K562 (cell line): ENCODE data around the gene DDC. TPM values are rescaled to one million over a fixed set of nuclear protein-coding genes. Genes with fewer than 3 reads are reported as not detected.

Source experiments
- ARNT ChIP-seq, 2 experiments: fragments of 450-650 bp; IDR thresholded peaks; 2 replicates each; pipeline ENCODE4 v1.6.1; 2016; ENCODE audit warnings: mild to moderate bottlenecking in 1 of 2
- BHLHE40 ChIP-seq: IDR thresholded peaks from 2 replicates; pipeline ENCODE4 v1.6.1; 2011; ENCODE audit warnings: low read length, improper control_type of control experiment
- DACH1 ChIP-seq: fragments of 450-650 bp; IDR thresholded peaks from 2 replicates; pipeline ENCODE4 v1.6.1; 2018; ENCODE audit not compliant: partially characterized antibody
- EZH2 ChIP-seq: IDR thresholded peaks from 2 replicates; pipeline ENCODE4 v1.6.1; 2012; ENCODE audit warnings: low read depth, mild to moderate bottlenecking, inconsistent platforms, low read length, borderline replicate concordance
- FOXA3 ChIP-seq, 2 experiments: fragments of 450-650 bp in 1 of 2; sonication (generic) in 1 of 2; formaldehyde crosslinking; IDR thresholded peaks in 1 of 2; conservative IDR thresholded peaks in 1 of 2; 2 replicates each; pipeline versions ENCODE4 v1.4.0 to v1.8.0; 2020 to 2022; ENCODE audit warnings: mild to moderate bottlenecking in 2 of 2, missing genetic modification reagents in 1 of 2
- HIVEP1 ChIP-seq: fragments of 250-450 bp; sonication (Bioruptor Pico); IDR thresholded peaks from 2 replicates; pipeline ENCODE4 v1.4.0; 2020; ENCODE audit warnings: mild to moderate bottlenecking
- KHSRP ChIP-seq: fragments of 450-650 bp; IDR thresholded peaks from 2 replicates; pipeline ENCODE4 v1.6.1; 2017
- KLF13 ChIP-seq: fragments of 450-650 bp; IDR thresholded peaks from 2 replicates; pipeline ENCODE4 v1.6.1; 2016; ENCODE audit warnings: missing genetic modification characterization, low read depth, mild to moderate bottlenecking, missing compliant biosample characterization, moderate library complexity, borderline replicate concordance
- KLF16 ChIP-seq: IDR thresholded peaks from 2 replicates; pipeline ENCODE4 v1.6.1; 2016; ENCODE audit warnings: antibody characterized with exemption
- LARP7 ChIP-seq: fragments of 450-650 bp; IDR thresholded peaks from 2 replicates; pipeline ENCODE4 v1.6.1; 2016
- LCOR ChIP-seq: sonication (generic); formaldehyde crosslinking; IDR thresholded peaks from 2 replicates; pipeline ENCODE4 v1.8.0; 2022; ENCODE audit warnings: mild to moderate bottlenecking, missing genetic modification reagents
- MAZ ChIP-seq, 2 experiments: fragments of 450-650 bp in 1 of 2; sonication (generic) in 1 of 2; formaldehyde crosslinking; IDR thresholded peaks in 1 of 2; conservative IDR thresholded peaks in 1 of 2; 2 replicates each; pipeline versions ENCODE4 v1.4.0 to v1.5.0; 2020; ENCODE audit warnings: mild to moderate bottlenecking in 1 of 2, missing genetic modification reagents in 1 of 2
- MYBL2 ChIP-seq, 2 experiments: fragments of 450-650 bp in 1 of 2; sonication (generic) in 1 of 2; formaldehyde crosslinking in 1 of 2; IDR thresholded peaks; 2 replicates each; pipeline versions ENCODE4 v1.6.1 to v1.8.1; 2017 to 2022; ENCODE audit warnings: borderline replicate concordance in 1 of 2, inconsistent platforms in 1 of 2, low read depth in 1 of 2, mild to moderate bottlenecking in 1 of 2, missing genetic modification reagents in 1 of 2, moderate library complexity in 1 of 2
- PHF8 ChIP-seq: fragments of 200-600 bp; sonication (generic); IDR thresholded peaks from 2 replicates; pipeline ENCODE4 v1.6.1; 2012; ENCODE audit warnings: mixed run types, mild to moderate bottlenecking, inconsistent platforms, low read length, moderate library complexity, borderline replicate concordance
- PYGO2 ChIP-seq: fragments of 450-650 bp; IDR thresholded peaks from 2 replicates; pipeline ENCODE4 v1.6.1; 2016; ENCODE audit warnings: mild to moderate bottlenecking, missing genetic modification characterization, moderate library complexity, missing compliant biosample characterization
- SAFB2 ChIP-seq: fragments of 200-400 bp; formaldehyde crosslinking; IDR thresholded peaks from 2 replicates; pipeline ENCODE4 v1.6.1; 2018; ENCODE audit warnings: borderline replicate concordance, low read length, low read depth, moderate library complexity; ENCODE audit not compliant: severe bottlenecking
- SMARCA4 ChIP-seq: fragments of 450-650 bp; IDR thresholded peaks from 2 replicates; pipeline ENCODE4 v1.6.1; 2016
- YBX1 ChIP-seq: fragments of 450-650 bp; IDR thresholded peaks from 2 replicates; pipeline ENCODE4 v1.7.1; 2016; ENCODE audit warnings: mild to moderate bottlenecking
- ZKSCAN1 ChIP-seq: fragments of 150-350 bp; IDR thresholded peaks from 2 replicates; pipeline ENCODE4 v1.6.1; 2016; ENCODE audit warnings: low read depth, low read length
- ZNF23 ChIP-seq: fragments of 250-450 bp; sonication (Bioruptor Pico); IDR thresholded peaks from 2 replicates; pipeline ENCODE4 v1.4.0; 2020; ENCODE audit warnings: mild to moderate bottlenecking
- ZNF24 ChIP-seq: fragments of 450-650 bp; IDR thresholded peaks from 2 replicates; pipeline ENCODE4 v1.6.1; 2016
- ZNF699 ChIP-seq: fragments of 250-450 bp; sonication (Bioruptor Pico); IDR thresholded peaks from 2 replicates; pipeline ENCODE4 v1.8.0; 2021; ENCODE audit warnings: mild to moderate bottlenecking, moderate library complexity; ENCODE audit not compliant: insufficient replicate concordance
- polyA plus RNA-seq, 8 experiments: library from polyadenylated mRNA; depleted of rRNA in 4 of 8; stranded (reverse) in 5 of 8; unstranded in 3 of 8; fragments of >200 nt; fragmentation: Nextera tagmentation in 2 of 8; fragmentation: Illumina TruSeq in 1 of 8; extraction: Ambion mirVana in 2 of 8; extraction: Trizol in 1 of 8; gene quantifications; 2 replicates each; pipeline versions ENCODE4 v1.2.1 to v1.2.3, GENCODE V29; 2011 to 2014; ENCODE audit warnings: inconsistent platforms in 1 of 8, missing spikeins in 1 of 8
- total RNA-seq, 7 experiments: library from RNA; depleted of rRNA in 6 of 7; stranded (reverse); fragments of >200 nt in 6 of 7; fragmentation: Illumina TruSeq in 2 of 7; extraction: Trizol in 2 of 7; gene quantifications; 2 replicates each; pipeline versions ENCODE4 v1.2.1 to v1.2.3, GENCODE V29; 2011 to 2021; ENCODE audit warnings: low replicate concordance in 1 of 7
- TF ChIP-seq, protein P1 (sequence below): fragments of 450-650 bp; IDR thresholded peaks from 2 replicates; pipeline ENCODE4 v1.6.1; 2018; ENCODE audit not compliant: partially characterized antibody
- TF ChIP-seq, protein P2 (sequence below): fragments of 250-450 bp; sonication (Bioruptor Pico); IDR thresholded peaks from 2 replicates; pipeline ENCODE4 v1.8.0; 2022; ENCODE audit warnings: moderate library complexity, mild to moderate bottlenecking, inconsistent platforms
- TF ChIP-seq, protein P3 (sequence below): fragments of 450-650 bp; formaldehyde crosslinking; IDR thresholded peaks from 2 replicates; pipeline ENCODE4 v1.4.0; 2020; ENCODE audit warnings: mild to moderate bottlenecking, moderate library complexity

The DDC gene
- total and polyA plus RNA-seq, 9 of the 15 experiments (the other 6 are each of a cell fraction or from before 2014, with no cell fraction given): not detected

DNA sequence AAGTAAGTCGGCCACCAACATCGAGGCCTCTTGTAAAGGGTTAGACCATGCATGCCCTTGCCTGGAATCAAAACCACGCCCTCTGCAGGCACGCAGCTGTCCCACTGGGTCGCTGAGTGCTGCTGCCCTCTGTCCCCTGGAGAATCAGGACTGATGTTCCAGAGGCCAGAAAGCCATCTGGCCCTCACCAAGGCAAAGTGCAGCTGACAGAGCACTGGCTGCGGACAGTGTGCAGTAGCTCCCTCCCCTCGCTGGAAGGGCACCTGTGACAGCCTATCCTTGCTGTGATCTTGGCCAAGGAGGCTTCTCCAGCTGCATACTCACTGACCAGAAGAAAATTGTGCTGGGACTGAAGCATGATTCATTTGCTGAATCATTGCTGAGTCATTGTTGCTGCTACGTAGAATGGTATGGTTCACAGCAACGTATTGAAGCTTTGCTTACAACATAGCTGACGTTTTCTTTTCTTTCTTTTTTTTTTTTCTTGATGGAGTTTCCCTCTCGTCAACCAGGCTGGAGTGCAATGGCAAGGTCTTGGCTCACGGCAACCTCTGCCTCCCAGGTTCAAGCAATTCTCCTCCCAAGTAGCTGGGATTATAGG is 30.4 kb downstream of the DDC start (continued):
- TF ChIP-seq ZNF23 (CRISPR knock-in tag) (no peak), ZNF699 (CRISPR knock-in tag) (no peak), ZNF24 (peak; percentile 79), ZKSCAN1 (no peak), LCOR (CRISPR knock-in tag) (no peak), ARNT (IDR thresholded peaks at IDR 0.05) (peak; percentile 62 to 90), PYGO2 (tag) (no peak), BHLHE40 (peak; percentile 79), LARP7 (peak; percentile 67; the same call in 1 of the 2 replicates), SMARCA4 (peak; percentile 97), DACH1 (peak; percentile 65), KLF13 (tag) (peak; percentile 51; the same call in 1 of the 2 replicates), HIVEP1 (CRISPR knock-in tag) (no peak), KLF16 (peak; percentile 21; the same call in 1 of the 2 replicates), MYBL2 (IDR thresholded peaks at IDR 0.05; ENCODE audit: low read depth) (no peak), MYBL2 (CRISPR knock-in tag; IDR thresholded peaks at IDR 0.05; ENCODE audit: borderline replicate concordance) (no peak), YBX1 (no peak), KHSRP (peak; percentile 79), FOXA3 (CRISPR knock-in tag; conservative IDR thresholded peaks at IDR 0.05 in 1 of 2, IDR thresholded peaks at IDR 0.05 in 1 of 2) (peak in 1 of 2 experiments; percentile 26; a peak in 1 of 4 replicates), SAFB2 (no peak), PHF8 (peak; percentile 36; the same call in 1 of the 2 replicates), EZH2 (no peak), MAZ (CRISPR knock-in tag; conservative IDR thresholded peaks at IDR 0.05 in 1 of 2, IDR thresholded peaks at IDR 0.05 in 1 of 2) (peak; percentile 76 to 86)
- TF ChIP-seq, protein P1, sequence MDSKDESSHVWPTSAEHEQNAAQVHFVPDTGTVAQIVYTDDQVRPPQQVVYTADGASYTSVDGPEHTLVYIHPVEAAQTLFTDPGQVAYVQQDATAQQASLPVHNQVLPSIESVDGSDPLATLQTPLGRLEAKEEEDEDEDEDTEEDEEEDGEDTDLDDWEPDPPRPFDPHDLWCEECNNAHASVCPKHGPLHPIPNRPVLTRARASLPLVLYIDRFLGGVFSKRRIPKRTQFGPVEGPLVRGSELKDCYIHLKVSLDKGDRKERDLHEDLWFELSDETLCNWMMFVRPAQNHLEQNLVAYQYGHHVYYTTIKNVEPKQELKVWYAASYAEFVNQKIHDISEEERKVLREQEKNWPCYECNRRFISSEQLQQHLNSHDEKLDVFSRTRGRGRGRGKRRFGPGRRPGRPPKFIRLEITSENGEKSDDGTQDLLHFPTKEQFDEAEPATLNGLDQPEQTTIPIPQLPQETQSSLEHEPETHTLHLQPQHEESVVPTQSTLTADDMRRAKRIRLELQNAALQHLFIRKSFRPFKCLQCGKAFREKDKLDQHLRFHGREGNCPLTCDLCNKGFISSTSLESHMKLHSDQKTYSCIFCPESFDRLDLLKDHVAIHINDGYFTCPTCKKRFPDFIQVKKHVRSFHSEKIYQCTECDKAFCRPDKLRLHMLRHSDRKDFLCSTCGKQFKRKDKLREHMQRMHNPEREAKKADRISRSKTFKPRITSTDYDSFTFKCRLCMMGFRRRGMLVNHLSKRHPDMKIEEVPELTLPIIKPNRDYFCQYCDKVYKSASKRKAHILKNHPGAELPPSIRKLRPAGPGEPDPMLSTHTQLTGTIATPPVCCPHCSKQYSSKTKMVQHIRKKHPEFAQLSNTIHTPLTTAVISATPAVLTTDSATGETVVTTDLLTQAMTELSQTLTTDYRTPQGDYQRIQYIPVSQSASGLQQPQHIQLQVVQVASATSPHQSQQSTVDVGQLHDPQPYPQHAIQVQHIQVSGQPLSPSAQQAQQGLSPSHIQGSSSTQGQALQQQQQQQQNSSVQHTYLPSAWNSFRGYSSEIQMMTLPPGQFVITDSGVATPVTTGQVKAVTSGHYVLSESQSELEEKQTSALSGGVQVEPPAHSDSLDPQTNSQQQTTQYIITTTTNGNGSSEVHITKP: peak; percentile 82
- TF ChIP-seq, protein P2, sequence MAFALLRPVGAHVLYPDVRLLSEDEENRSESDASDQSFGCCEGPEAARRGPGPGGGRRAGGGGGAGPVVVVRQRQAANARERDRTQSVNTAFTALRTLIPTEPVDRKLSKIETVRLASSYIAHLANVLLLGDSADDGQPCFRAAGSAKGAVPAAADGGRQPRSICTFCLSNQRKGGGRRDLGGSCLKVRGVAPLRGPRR (CRISPR knock-in tag): no peak
- TF ChIP-seq, protein P3, sequence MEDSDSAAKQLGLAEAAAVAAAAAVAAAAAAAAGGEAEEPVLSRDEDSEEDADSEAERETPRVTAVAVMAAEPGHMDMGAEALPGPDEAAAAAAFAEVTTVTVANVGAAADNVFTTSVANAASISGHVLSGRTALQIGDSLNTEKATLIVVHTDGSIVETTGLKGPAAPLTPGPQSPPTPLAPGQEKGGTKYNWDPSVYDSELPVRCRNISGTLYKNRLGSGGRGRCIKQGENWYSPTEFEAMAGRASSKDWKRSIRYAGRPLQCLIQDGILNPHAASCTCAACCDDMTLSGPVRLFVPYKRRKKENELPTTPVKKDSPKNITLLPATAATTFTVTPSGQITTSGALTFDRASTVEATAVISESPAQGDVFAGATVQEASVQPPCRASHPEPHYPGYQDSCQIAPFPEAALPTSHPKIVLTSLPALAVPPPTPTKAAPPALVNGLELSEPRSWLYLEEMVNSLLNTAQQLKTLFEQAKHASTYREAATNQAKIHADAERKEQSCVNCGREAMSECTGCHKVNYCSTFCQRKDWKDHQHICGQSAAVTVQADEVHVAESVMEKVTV (CRISPR knock-in tag): no peak
